DOHH2 (cell line): ENCODE data around the gene EXOSC7.

Experiments
- CTCF ChIP-seq: fragments of 200-600 bp; sonication (generic); IDR thresholded peaks from one replicate; pipeline ENCODE4 v1.5.1; 2014; ENCODE audit warnings: antibody characterized with exemption, mild to moderate bottlenecking, low read depth, low read length; ENCODE audit not compliant: poor library complexity, severe bottlenecking
- EZH2phosphoT487 ChIP-seq: fragments of 200-600 bp; sonication (generic); IDR thresholded peaks from 2 replicates; pipeline ENCODE4 v1.6.1; 2017; ENCODE audit warnings: borderline replicate concordance, mild to moderate bottlenecking, antibody characterized with exemption, low read length, moderate library complexity, mixed read lengths

GRCh38 chr3:45007091-45007490 lies 31.0 kb downstream of the EXOSC7 start:
- TF ChIP-seq CTCF, result no peak
- no peak for TF ChIP-seq EZH2phosphoT487
